HK-2 (cell line): ENCODE measurements around the gene TMPRSS4.

Experiments used
- DNase-seq: peaks from one replicate; pipeline ENCODE4 v3.0.0-alpha.2; 2018; ENCODE audit not compliant: unreplicated experiment

Gene TMPRSS4, protein sequence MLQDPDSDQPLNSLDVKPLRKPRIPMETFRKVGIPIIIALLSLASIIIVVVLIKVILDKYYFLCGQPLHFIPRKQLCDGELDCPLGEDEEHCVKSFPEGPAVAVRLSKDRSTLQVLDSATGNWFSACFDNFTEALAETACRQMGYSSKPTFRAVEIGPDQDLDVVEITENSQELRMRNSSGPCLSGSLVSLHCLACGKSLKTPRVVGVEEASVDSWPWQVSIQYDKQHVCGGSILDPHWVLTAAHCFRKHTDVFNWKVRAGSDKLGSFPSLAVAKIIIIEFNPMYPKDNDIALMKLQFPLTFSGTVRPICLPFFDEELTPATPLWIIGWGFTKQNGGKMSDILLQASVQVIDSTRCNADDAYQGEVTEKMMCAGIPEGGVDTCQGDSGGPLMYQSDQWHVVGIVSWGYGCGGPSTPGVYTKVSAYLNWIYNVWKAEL

DNA sequence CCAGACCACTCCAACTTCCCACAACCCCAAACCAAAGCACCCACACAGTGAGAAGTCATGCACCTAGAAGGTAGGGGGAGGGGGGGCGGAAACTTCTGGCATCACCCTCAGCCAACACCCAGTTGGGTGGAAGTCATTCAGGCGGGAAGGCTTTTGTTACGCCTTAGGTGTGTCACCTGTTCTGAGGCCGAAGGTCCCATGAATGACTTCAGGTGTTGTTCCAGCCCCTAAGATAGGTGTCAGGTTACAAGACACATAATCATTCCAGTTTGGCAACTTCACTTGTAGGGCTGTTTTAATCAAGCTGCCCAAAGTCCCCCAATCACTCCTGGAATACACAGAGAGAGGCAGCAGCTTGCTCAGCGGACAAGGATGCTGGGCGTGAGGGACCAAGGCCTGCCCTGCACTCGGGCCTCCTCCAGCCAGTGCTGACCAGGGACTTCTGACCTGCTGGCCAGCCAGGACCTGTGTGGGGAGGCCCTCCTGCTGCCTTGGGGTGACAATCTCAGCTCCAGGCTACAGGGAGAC is at the start of gene TMPRSS4:
Gene TMPRSS4 (plus strand): TSS at position 325 of the 528 bp plus-strand sequence. CDS start 225 bp downstream, outside the sequence.
- DNase-seq, result no peak

DNA sequence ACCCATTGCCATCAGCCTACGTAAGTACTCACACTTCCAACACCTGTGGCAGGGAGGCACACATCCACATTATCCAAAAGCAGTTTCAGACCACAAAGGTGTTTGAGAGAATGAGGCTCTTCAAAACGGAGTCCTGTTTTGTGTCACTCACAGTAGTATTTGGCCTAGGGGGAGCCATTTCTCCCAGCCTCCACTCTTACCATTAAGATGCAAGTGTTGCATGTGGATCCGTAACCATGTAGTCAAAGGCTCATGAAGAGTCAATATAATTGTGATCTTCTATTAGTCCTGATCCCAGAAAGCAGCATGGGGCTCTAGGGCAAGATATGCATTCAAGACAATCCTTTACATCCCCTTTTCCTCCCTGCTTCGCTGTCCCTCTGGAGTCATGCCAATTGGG is 49.2 kb upstream of the TMPRSS4 start:
- DNase-seq, result no peak

DNA sequence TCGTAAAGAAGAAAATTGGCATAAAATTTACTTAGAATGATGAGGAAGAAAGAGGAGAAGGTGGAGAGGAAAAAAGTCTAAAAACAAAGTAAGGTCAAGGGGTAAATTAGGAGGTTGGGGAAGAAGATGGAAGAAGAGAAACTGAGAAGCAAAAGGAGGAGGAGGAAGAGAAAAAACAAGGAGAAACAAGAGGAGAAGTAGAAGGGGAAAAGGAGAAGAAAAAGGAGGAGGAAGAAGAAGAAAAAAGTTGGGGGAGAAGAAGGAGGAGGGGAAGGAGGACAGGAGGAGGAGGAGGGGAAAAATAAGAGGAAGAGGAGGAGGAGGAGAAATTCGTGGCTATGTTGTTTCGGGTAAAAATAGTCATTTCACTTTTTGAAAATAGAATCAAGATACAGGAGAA is 48.3 kb upstream of the TMPRSS4 start:
- DNase-seq, result no peak

DNA sequence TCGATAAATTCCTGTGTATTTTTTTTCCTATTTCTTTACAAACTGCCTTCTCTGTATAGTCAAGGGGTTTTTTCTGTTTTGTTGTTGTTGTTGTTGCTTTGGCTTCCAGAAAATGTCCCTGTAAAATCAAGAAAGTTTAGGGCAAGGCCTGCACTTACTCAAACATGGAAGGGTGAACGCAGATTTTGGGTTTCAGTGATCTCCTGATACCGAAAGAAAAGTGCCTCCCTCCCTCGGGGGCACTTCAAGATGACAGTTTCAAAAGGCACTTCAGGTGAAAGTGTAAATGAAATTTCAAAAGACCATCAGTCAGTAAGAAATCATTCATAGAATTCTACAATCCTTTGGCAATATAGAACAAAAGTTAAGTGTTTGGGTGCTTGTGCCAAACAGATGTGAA is 43.4 kb upstream of the TMPRSS4 start:
- DNase-seq, result no peak

GRCh38 chr11:118042141-118042540 is 34.7 kb upstream of the TMPRSS4 start:
- no peak for DNase-seq

DNA sequence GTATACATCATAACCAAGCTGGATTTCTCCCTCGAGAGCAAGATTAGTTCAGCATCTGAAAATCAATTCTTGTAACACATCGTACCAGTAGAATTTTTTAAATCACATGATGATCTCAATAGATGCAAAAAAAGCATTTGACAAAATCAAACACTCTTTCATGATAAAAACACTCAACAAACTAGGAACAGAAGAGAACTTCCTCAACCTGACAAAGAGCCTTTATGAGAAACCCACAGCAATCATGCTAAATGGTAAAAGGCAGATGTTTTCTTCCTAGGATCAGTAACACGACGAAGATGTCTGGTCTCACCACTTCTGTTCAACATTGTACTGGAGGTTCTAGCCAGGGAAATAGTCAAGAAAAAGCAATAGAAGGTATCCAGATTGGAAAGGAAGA is 34.1 kb upstream of the TMPRSS4 start:
- no peak for DNase-seq

DNA sequence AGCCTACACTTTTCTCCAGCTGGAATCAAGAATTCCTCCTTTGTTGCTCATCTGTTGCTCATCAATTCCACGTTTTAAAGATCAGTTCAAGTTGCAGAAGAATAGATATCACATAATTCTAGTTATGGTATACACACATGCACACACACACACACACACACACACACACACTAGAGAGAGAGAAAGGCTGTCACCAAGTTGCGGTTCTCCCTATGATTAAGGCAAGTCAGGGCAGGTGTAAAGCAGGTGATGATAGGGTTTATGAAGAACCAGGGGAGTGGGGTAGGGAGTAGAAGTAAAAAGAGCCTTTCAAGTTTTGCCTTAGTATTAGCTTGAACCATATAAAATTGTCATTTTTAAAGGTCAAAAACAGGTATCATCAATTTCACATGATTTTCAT is 31.7 kb upstream of the TMPRSS4 start:
- DNase-seq, result no peak

- DNase-seq, result no peak
Measured at GRCh38 chr11:118046051-118046963, 30.6 kb upstream of the TMPRSS4 start.

- no peak for DNase-seq
Measured at GRCh38 chr11:118046964-118047700, 29.7 kb upstream of the TMPRSS4 start.

GRCh38 chr11:118047749-118048148 is 29.1 kb upstream of the TMPRSS4 start:
- no peak for DNase-seq

DNA sequence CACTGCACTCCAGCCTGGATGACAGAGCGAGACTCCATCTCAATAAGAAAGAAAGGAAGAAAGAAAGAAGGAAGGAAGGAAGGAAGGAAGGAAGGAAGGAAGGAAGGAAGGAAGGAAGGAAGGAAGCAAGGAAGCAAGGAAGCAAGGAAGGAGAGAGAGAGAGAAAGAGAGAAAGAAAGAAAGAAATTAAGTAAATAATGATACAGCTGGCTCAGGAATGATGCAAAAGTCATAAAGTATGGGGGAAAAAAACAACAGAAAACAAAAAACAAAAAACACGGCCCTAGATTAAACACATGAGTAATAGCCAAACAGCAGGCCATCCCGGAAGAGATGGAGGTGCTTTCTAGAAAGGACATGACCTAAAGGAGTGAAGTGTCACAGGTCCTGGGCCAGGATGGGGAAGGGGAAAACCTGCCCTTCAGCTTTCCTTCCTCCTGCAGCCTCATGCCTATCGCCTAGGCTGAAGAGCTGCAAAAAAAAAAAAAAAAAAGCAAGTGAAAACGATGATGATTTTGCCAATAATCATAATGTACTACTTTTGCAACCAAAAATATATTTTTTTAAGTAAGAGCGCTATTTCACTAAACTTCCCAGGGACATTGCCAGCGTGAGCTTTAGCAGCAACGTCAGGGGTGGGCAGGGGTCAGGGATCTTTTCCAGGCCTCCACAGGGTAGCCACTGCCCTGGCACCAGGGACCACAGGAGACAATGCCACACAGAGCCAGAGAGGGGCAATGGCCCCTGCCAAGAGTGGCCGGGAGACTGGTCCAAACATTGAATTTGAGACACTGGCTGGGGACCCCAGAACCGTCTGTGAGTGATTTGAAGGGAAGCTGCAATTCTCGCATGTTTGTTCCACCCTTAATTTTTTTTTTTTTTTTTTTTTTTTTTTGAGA is 28.2 kb upstream of the TMPRSS4 start:
- DNase-seq, result no peak

DNA sequence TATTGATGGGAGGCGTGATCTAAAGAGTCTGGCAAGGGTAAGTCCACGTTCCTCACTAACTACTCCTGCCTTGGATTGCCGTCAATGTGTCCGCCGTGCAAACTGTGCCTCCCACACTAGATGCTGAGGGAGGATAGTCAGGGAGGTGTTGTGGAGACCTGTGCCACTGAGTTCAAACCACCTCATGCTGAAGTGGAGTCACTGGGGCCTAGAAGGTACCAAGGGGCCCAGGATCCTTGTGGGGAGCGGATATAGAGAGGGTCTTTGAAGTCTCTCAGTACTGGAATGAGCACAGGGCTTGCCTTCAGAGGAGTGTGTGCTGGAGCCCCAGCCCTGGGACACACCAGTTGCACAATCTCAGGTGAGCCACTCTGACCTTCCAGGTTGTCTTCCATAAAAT is 27.1 kb upstream of the TMPRSS4 start:
- DNase-seq, result no peak

GRCh38 chr11:118050208-118050891 is 26.5 kb upstream of the TMPRSS4 start:
- DNase-seq, result no peak

- DNase-seq, result no peak
Measured at GRCh38 chr11:118051136-118051610, 25.7 kb upstream of the TMPRSS4 start.

- DNase-seq, result no peak
Measured at GRCh38 chr11:118051611-118052461, 25.0 kb upstream of the TMPRSS4 start.

GRCh38 chr11:118052581-118053206 is 24.2 kb upstream of the TMPRSS4 start:
- DNase-seq, result no peak

- DNase-seq, result no peak
Measured at GRCh38 chr11:118054712-118055640, 21.9 kb upstream of the TMPRSS4 start.
